22Rv1 (cell line): ENCODE measurements around the gene WWTR1.

ENCODE experiments used
- ZFX ChIP-seq: fragments of 450-650 bp; IDR thresholded peaks from 2 replicates; pipeline ENCODE4 v1.6.1; 2017; ENCODE audit warnings: antibody characterized with exemption, borderline replicate concordance
- TF ChIP-seq, protein P1 (sequence below): fragments of 450-650 bp; IDR thresholded peaks from 2 replicates; pipeline ENCODE4 v1.5.1; 2017; ENCODE audit warnings: mild to moderate bottlenecking

GRCh38 chr3:149479621-149480325 lies 178.1 kb downstream of the WWTR1 start:
- TF ChIP-seq, protein P1, sequence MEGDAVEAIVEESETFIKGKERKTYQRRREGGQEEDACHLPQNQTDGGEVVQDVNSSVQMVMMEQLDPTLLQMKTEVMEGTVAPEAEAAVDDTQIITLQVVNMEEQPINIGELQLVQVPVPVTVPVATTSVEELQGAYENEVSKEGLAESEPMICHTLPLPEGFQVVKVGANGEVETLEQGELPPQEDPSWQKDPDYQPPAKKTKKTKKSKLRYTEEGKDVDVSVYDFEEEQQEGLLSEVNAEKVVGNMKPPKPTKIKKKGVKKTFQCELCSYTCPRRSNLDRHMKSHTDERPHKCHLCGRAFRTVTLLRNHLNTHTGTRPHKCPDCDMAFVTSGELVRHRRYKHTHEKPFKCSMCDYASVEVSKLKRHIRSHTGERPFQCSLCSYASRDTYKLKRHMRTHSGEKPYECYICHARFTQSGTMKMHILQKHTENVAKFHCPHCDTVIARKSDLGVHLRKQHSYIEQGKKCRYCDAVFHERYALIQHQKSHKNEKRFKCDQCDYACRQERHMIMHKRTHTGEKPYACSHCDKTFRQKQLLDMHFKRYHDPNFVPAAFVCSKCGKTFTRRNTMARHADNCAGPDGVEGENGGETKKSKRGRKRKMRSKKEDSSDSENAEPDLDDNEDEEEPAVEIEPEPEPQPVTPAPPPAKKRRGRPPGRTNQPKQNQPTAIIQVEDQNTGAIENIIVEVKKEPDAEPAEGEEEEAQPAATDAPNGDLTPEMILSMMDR = no peak
- TF ChIP-seq ZFX = no peak
